ENCODE results near the gene TGFBR1.
A peak's percentile ranks its signal among the peaks of the same experiment; 100 is the strongest.

Gene TGFBR1

DNA sequence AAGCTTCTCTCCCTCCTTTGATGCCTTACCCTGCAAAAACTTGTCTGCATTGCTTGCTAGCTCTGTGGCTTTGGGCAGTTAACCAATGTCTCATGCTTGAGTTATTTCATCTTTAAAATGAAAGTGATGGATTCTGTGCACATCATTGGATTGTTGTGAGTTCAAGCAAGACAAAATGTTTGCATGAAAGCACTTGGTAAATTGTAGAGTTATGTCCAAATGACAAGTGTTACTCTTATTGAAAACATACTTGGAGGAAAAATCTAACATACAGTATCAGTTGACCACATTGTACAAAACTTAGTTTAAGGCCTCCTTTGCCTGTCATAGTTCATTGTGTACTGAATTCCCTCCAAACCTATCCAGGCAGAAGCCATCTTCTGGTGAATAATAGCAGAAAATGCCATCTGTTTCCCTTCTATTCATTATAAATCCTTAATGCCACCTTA lies 30.0 kb downstream of the TGFBR1 start:
- TF ChIP-seq, protein P1, sequence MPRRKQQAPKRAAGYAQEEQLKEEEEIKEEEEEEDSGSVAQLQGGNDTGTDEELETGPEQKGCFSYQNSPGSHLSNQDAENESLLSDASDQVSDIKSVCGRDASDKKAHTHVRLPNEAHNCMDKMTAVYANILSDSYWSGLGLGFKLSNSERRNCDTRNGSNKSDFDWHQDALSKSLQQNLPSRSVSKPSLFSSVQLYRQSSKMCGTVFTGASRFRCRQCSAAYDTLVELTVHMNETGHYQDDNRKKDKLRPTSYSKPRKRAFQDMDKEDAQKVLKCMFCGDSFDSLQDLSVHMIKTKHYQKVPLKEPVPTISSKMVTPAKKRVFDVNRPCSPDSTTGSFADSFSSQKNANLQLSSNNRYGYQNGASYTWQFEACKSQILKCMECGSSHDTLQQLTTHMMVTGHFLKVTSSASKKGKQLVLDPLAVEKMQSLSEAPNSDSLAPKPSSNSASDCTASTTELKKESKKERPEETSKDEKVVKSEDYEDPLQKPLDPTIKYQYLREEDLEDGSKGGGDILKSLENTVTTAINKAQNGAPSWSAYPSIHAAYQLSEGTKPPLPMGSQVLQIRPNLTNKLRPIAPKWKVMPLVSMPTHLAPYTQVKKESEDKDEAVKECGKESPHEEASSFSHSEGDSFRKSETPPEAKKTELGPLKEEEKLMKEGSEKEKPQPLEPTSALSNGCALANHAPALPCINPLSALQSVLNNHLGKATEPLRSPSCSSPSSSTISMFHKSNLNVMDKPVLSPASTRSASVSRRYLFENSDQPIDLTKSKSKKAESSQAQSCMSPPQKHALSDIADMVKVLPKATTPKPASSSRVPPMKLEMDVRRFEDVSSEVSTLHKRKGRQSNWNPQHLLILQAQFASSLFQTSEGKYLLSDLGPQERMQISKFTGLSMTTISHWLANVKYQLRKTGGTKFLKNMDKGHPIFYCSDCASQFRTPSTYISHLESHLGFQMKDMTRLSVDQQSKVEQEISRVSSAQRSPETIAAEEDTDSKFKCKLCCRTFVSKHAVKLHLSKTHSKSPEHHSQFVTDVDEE (CRISPR knock-in tag; IDR thresholded peaks at IDR 0.05): no peak
- TF ChIP-seq ARNTL (CRISPR knock-in tag; IDR thresholded peaks at IDR 0.05; ENCODE audit: borderline replicate concordance, low read depth) (no peak), ZNF565 (CRISPR knock-in tag; conservative IDR thresholded peaks at IDR 0.05; ENCODE audit: low read depth) (no peak), ZNF8 (CRISPR knock-in tag; IDR thresholded peaks at IDR 0.05) (no peak), ZFP3 (CRISPR knock-in tag; IDR thresholded peaks at IDR 0.05) (no peak), ZNF70 (CRISPR knock-in tag; IDR thresholded peaks at IDR 0.05) (no peak), TOX (CRISPR knock-in tag; IDR thresholded peaks at IDR 0.05; ENCODE audit: borderline replicate concordance) (no peak), ZC3H10 (CRISPR knock-in tag; IDR thresholded peaks at IDR 0.05) (no peak), PPARA (CRISPR knock-in tag; IDR thresholded peaks at IDR 0.05; ENCODE audit: borderline replicate concordance) (no peak), RARB (CRISPR knock-in tag; IDR thresholded peaks at IDR 0.05) (no peak), GLIS3 (CRISPR knock-in tag; IDR thresholded peaks at IDR 0.05) (no peak), ISL1 (CRISPR knock-in tag; IDR thresholded peaks at IDR 0.05) (no peak), OSR1 (CRISPR knock-in tag; IDR thresholded peaks at IDR 0.05) (no peak), BACH2 (CRISPR knock-in tag; IDR thresholded peaks at IDR 0.05; ENCODE audit: borderline replicate concordance) (no peak), CSDC2 (CRISPR knock-in tag; IDR thresholded peaks at IDR 0.05) (no peak), ESRRG (CRISPR knock-in tag; IDR thresholded peaks at IDR 0.05) (no peak)
- TF ChIP-seq, protein P2, sequence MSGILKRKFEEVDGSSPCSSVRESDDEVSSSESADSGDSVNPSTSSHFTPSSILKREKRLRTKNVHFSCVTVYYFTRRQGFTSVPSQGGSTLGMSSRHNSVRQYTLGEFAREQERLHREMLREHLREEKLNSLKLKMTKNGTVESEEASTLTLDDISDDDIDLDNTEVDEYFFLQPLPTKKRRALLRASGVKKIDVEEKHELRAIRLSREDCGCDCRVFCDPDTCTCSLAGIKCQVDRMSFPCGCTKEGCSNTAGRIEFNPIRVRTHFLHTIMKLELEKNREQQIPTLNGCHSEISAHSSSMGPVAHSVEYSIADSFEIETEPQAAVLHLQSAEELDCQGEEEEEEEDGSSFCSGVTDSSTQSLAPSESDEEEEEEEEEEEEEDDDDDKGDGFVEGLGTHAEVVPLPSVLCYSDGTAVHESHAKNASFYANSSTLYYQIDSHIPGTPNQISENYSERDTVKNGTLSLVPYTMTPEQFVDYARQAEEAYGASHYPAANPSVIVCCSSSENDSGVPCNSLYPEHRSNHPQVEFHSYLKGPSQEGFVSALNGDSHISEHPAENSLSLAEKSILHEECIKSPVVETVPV (CRISPR knock-in tag; IDR thresholded peaks at IDR 0.05): no peak
- TF ChIP-seq, protein P3, sequence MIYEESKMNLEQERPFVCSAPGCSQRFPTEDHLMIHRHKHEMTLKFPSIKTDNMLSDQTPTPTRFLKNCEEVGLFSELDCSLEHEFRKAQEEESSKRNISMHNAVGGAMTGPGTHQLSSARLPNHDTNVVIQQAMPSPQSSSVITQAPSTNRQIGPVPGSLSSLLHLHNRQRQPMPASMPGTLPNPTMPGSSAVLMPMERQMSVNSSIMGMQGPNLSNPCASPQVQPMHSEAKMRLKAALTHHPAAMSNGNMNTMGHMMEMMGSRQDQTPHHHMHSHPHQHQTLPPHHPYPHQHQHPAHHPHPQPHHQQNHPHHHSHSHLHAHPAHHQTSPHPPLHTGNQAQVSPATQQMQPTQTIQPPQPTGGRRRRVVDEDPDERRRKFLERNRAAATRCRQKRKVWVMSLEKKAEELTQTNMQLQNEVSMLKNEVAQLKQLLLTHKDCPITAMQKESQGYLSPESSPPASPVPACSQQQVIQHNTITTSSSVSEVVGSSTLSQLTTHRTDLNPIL (CRISPR knock-in tag; IDR thresholded peaks at IDR 0.05; ENCODE audit: low read depth): no peak
- TF ChIP-seq, protein P4, sequence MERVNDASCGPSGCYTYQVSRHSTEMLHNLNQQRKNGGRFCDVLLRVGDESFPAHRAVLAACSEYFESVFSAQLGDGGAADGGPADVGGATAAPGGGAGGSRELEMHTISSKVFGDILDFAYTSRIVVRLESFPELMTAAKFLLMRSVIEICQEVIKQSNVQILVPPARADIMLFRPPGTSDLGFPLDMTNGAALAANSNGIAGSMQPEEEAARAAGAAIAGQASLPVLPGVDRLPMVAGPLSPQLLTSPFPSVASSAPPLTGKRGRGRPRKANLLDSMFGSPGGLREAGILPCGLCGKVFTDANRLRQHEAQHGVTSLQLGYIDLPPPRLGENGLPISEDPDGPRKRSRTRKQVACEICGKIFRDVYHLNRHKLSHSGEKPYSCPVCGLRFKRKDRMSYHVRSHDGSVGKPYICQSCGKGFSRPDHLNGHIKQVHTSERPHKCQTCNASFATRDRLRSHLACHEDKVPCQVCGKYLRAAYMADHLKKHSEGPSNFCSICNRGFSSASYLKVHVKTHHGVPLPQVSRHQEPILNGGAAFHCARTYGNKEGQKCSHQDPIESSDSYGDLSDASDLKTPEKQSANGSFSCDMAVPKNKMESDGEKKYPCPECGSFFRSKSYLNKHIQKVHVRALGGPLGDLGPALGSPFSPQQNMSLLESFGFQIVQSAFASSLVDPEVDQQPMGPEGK (CRISPR knock-in tag; IDR thresholded peaks at IDR 0.05; ENCODE audit: borderline replicate concordance): no peak
- peak; percentile 87 for ATAC-seq

DNA sequence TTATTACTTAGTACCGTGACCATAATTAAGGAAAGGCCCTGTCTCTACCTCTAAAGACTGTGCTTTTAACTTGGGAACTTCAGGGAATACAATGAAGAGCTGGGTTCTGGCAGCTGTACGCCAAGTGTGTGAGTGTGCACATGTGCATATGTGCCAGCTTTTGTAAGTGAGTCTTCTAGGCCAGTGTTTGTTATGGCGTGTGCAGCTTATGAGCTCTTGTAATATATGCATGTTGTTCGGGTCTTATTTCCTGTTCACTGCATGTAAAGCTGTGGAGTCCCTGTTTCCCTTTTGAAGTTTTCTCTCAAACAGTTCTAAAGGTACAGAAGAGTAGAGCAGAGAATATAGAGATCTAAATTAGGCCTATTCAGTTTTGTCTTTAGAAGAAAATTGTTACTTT lies 30.5 kb downstream of the TGFBR1 start:
- TF ChIP-seq, protein P2 (CRISPR knock-in tag; IDR thresholded peaks at IDR 0.05): no peak
- TF ChIP-seq TCF4 (CRISPR knock-in tag; IDR thresholded peaks at IDR 0.05; ENCODE audit: borderline replicate concordance) (no peak), ISL1 (CRISPR knock-in tag; IDR thresholded peaks at IDR 0.05) (no peak)
- ATAC-seq: no peak; the same call in 1 of the 3 replicates

DNA sequence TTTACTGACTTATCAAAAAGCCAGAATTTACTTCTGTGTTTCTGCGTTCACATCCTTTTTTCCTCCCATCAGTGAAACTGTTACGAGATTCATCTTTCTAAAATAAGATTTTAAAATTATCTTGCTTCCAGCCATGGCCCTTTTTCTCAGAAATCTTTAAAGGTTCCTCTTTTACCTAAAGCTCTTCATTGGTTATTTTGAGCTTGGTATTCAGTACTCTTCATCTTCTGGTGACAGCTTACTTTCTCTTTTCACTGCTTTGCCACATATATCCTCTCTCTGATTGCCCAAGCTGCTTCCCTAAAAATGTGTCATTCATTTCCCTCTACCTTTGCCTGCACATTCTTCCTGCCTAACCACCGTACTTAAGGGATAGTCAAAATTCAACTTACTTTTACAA lies 32.3 kb downstream of the TGFBR1 start:
- ATAC-seq: no peak
- TF ChIP-seq ZNF565 (CRISPR knock-in tag; conservative IDR thresholded peaks at IDR 0.05; ENCODE audit: low read depth) (no peak), ZNF8 (CRISPR knock-in tag; IDR thresholded peaks at IDR 0.05) (no peak), ESRRG (CRISPR knock-in tag; IDR thresholded peaks at IDR 0.05) (no peak), SNAI2 (CRISPR knock-in tag; IDR thresholded peaks at IDR 0.05) (no peak), TCF4 (CRISPR knock-in tag; IDR thresholded peaks at IDR 0.05; ENCODE audit: borderline replicate concordance) (no peak), OSR1 (CRISPR knock-in tag; IDR thresholded peaks at IDR 0.05) (no peak), ZC3H10 (CRISPR knock-in tag; IDR thresholded peaks at IDR 0.05) (no peak), ISL1 (CRISPR knock-in tag; IDR thresholded peaks at IDR 0.05) (no peak), ZFP3 (CRISPR knock-in tag; IDR thresholded peaks at IDR 0.05) (no peak)
- TF ChIP-seq, protein P5, sequence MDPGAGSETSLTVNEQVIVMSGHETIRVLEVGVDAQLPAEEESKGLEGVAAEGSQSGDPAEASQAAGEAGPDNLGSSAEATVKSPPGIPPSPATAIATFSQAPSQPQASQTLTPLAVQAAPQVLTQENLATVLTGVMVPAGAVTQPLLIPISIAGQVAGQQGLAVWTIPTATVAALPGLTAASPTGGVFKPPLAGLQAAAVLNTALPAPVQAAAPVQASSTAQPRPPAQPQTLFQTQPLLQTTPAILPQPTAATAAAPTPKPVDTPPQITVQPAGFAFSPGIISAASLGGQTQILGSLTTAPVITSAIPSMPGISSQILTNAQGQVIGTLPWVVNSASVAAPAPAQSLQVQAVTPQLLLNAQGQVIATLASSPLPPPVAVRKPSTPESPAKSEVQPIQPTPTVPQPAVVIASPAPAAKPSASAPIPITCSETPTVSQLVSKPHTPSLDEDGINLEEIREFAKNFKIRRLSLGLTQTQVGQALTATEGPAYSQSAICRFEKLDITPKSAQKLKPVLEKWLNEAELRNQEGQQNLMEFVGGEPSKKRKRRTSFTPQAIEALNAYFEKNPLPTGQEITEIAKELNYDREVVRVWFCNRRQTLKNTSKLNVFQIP (CRISPR knock-in tag; IDR thresholded peaks at IDR 0.05; ENCODE audit: borderline replicate concordance, low read depth): no peak
- TF ChIP-seq, protein P1 (CRISPR knock-in tag; IDR thresholded peaks at IDR 0.05): no peak
- TF ChIP-seq, protein P4 (CRISPR knock-in tag; IDR thresholded peaks at IDR 0.05; ENCODE audit: borderline replicate concordance): no peak

Data from SK-N-SH treated with all-trans-retinoic acid at 6 μM for 48 hours (cell line).